GM18951 (cell line): Measurements from ENCODE around the gene MERTK.
"Not testable (repeated sequence)": the region's sequence is repeated elsewhere in the genome, so short reads cannot be mapped to it uniquely, and the experiment has no call there.

Experiments used
- POLR2A ChIP-seq: IDR thresholded peaks from 4 replicates; pipeline ENCODE4 v1.6.1; 2011; ENCODE audit warnings: mild to moderate bottlenecking; ENCODE audit not compliant: insufficient read length, insufficient read depth; ENCODE audit errors: extremely low read depth
- in situ Hi-C: fragments of 300-500 bp; cut with MboI; formaldehyde crosslinking; loops from one replicate; pipeline ENCODE4 v1.12.0; 2022; ENCODE audit warnings: low sequenced_read_pairs, mixed read lengths, inconsistent platforms; ENCODE audit not compliant: unreplicated experiment

Gene MERTK

GRCh38 chr2:111903930-111904439 is 5.6 kb downstream of the MERTK start:
- TF ChIP-seq POLR2A, result no peak
- in situ Hi-C loops, result no loop called here

- no peak for TF ChIP-seq POLR2A
- in situ Hi-C loops, result no loop called here
Measured at GRCh38 chr2:111904726-111905474, 6.5 kb downstream of the MERTK start.

- in situ Hi-C loops, result not testable (repeated sequence)
Measured at GRCh38 chr2:111905475-111905869, 7.1 kb downstream of the MERTK start.

GRCh38 chr2:111905990-111906735 is 7.8 kb downstream of the MERTK start:
- no peak for TF ChIP-seq POLR2A
- in situ Hi-C loops, result no loop called here

- TF ChIP-seq POLR2A, result no peak
Measured at GRCh38 chr2:111908578-111908977, 10.2 kb downstream of the MERTK start.

GRCh38 chr2:111909079-111909478 is 10.7 kb downstream of the MERTK start:
- no peak for TF ChIP-seq POLR2A
- in situ Hi-C loops, result no loop called here

More at GRCh38 chr2:111908578-111908977, 10.2 kb downstream of the MERTK start:
- in situ Hi-C loops, result no loop called here

- in situ Hi-C loops, result not testable (repeated sequence)
Measured at GRCh38 chr2:111909997-111910396, 11.6 kb downstream of the MERTK start.

GRCh38 chr2:111910609-111911277 is 12.3 kb downstream of the MERTK start:
- in situ Hi-C loops, result no loop called here
- no peak for TF ChIP-seq POLR2A

- in situ Hi-C loops, result not testable (repeated sequence)
Measured at GRCh38 chr2:111911295-111911977, 13.0 kb downstream of the MERTK start.

GRCh38 chr2:111912547-111912946 is 14.1 kb downstream of the MERTK start:
- no peak for TF ChIP-seq POLR2A
- in situ Hi-C loops, result no loop called here

GRCh38 chr2:111917106-111917505 is 18.7 kb downstream of the MERTK start:
- no peak for TF ChIP-seq POLR2A
- in situ Hi-C loops, result no loop called here

GRCh38 chr2:111918383-111918806 is 20.0 kb downstream of the MERTK start:
- no peak for TF ChIP-seq POLR2A
- in situ Hi-C loops, result no loop called here

GRCh38 chr2:111919365-111919764 is 21.0 kb downstream of the MERTK start:
- in situ Hi-C loops, result no loop called here
- TF ChIP-seq POLR2A, result no peak
